GM12878 (cell line): ENCODE results near the gene PIGS. TPM values are rescaled to one million over a fixed set of nuclear protein-coding genes. Genes with fewer than 3 reads are reported as not detected.

Experiments
- BCL3 ChIP-seq: IDR thresholded peaks from 2 replicates; pipeline ENCODE4 v1.6.1; 2011; ENCODE audit warnings: borderline replicate concordance, low read depth, mild to moderate bottlenecking, moderate library complexity, low read length; ENCODE audit not compliant: insufficient read depth, poor library complexity, severe bottlenecking
- BMI1 ChIP-seq: fragments of 450-650 bp; IDR thresholded peaks from 2 replicates; pipeline ENCODE4 v1.6.1; 2016; ENCODE audit warnings: mild to moderate bottlenecking, moderate library complexity, borderline replicate concordance
- CHD1 ChIP-seq: IDR thresholded peaks from 2 replicates; pipeline ENCODE4 v1.6.1; 2012; ENCODE audit warnings: low read depth, low read length, improper control_type of control experiment
- EED ChIP-seq: sonication (generic); IDR thresholded peaks from 2 replicates; pipeline ENCODE4 v1.6.1; 2016; ENCODE audit warnings: antibody characterized with exemption, low read depth
- KDM1A ChIP-seq: fragments of 200-600 bp; sonication (generic); IDR thresholded peaks from 2 replicates; pipeline ENCODE4 v1.6.1; 2016; ENCODE audit warnings: borderline replicate concordance
- KLF5 ChIP-seq: fragments of 450-650 bp; IDR thresholded peaks from 2 replicates; pipeline ENCODE4 v1.6.1; 2014; ENCODE audit warnings: mild to moderate bottlenecking; ENCODE audit not compliant: partially characterized antibody
- MXI1 ChIP-seq: fragments of 150-350 bp; IDR thresholded peaks from 2 replicates; pipeline ENCODE4 v1.6.1; 2011; ENCODE audit warnings: low read depth, mild to moderate bottlenecking, inconsistent platforms, low read length, improper control_type of control experiment
- NBN ChIP-seq: fragments of 450-650 bp; IDR thresholded peaks from 2 replicates; pipeline ENCODE4 v1.6.1; 2016
- REST ChIP-seq: IDR thresholded peaks from 2 replicates; pipeline ENCODE4 v1.6.1; 2012; ENCODE audit warnings: mild to moderate bottlenecking, low read depth, low read length
- SMAD1 ChIP-seq: fragments of 450-650 bp; IDR thresholded peaks from 2 replicates; pipeline ENCODE4 v1.6.1; 2018; ENCODE audit warnings: mild to moderate bottlenecking, low read depth; ENCODE audit not compliant: partially characterized antibody
- ZBTB40 ChIP-seq: fragments of 450-650 bp; IDR thresholded peaks from 2 replicates; pipeline ENCODE4 v1.6.1; 2016; ENCODE audit warnings: mild to moderate bottlenecking, moderate library complexity, borderline replicate concordance
- ZNF687 ChIP-seq: fragments of 450-650 bp; IDR thresholded peaks from 2 replicates; pipeline ENCODE4 v1.6.1; 2017; ENCODE audit warnings: mild to moderate bottlenecking, moderate library complexity
- polyA plus RNA-seq, 11 experiments: library from polyadenylated mRNA; depleted of rRNA in 4 of 11; unstranded in 6 of 11; stranded (reverse) in 5 of 11; fragments of >200 nt; fragmentation: Nextera tagmentation in 4 of 11; fragmentation: Illumina TruSeq in 1 of 11; extraction: Ambion mirVana in 4 of 11; extraction: Trizol in 1 of 11; gene quantifications; 1 replicate in 1 of 11; 2 replicates in 10 of 11; pipeline versions ENCODE4 v1.2.1 to v1.2.3, GENCODE V29; 2011 to 2016; ENCODE audit warnings: inconsistent platforms in 2 of 11, missing spikeins in 2 of 11, low read depth in 1 of 11
- total RNA-seq, 4 experiments: library from RNA; depleted of rRNA in 3 of 4; stranded (reverse); fragments of >200 nt in 3 of 4; fragmentation: Illumina TruSeq in 1 of 4; extraction: Trizol in 1 of 4; gene quantifications; 2 replicates each; pipeline versions ENCODE4 v1.2.1 to v1.2.3, GENCODE V29; 2013 to 2021

Gene PIGS
- total and polyA plus RNA-seq, 10 of the 15 experiments (the other 5 are each of a cell fraction or from before 2014, with no cell fraction given), result 27.5 to 73.7 (median 50.7) TPM

GRCh38 chr17:28549236-28550132 is 21.8 kb downstream of the PIGS start (continued):
- TF ChIP-seq BCL3, result peak; percentile 31
- no peak for TF ChIP-seq KDM1A
- TF ChIP-seq ZBTB40, result no peak
- no peak; the same call in 1 of the 2 replicates for TF ChIP-seq EED
- no peak for TF ChIP-seq KLF5
- 0 out of 2 replicates have a peak, but pooled peaks have one; percentile 55 for TF ChIP-seq NBN
- peak; percentile 59 for TF ChIP-seq ZNF687
- no peak for TF ChIP-seq CHD1
- TF ChIP-seq REST, result no peak
- no peak for TF ChIP-seq SMAD1
- TF ChIP-seq MXI1, result no peak; the same call in 1 of the 2 replicates
- no peak for TF ChIP-seq BMI1
